SHP77 treated with DMSO at 0.1 percent for 48 hours (cell line): ENCODE data around the gene MED25.
A peak's percentile ranks its signal among the peaks of the same experiment; 100 is the strongest.

ENCODE experiments used
- DNase-seq: peaks from one replicate; lab custom pipeline; 2025; lab: John Stamatoyannopoulos, UW

The MED25 gene

DNA sequence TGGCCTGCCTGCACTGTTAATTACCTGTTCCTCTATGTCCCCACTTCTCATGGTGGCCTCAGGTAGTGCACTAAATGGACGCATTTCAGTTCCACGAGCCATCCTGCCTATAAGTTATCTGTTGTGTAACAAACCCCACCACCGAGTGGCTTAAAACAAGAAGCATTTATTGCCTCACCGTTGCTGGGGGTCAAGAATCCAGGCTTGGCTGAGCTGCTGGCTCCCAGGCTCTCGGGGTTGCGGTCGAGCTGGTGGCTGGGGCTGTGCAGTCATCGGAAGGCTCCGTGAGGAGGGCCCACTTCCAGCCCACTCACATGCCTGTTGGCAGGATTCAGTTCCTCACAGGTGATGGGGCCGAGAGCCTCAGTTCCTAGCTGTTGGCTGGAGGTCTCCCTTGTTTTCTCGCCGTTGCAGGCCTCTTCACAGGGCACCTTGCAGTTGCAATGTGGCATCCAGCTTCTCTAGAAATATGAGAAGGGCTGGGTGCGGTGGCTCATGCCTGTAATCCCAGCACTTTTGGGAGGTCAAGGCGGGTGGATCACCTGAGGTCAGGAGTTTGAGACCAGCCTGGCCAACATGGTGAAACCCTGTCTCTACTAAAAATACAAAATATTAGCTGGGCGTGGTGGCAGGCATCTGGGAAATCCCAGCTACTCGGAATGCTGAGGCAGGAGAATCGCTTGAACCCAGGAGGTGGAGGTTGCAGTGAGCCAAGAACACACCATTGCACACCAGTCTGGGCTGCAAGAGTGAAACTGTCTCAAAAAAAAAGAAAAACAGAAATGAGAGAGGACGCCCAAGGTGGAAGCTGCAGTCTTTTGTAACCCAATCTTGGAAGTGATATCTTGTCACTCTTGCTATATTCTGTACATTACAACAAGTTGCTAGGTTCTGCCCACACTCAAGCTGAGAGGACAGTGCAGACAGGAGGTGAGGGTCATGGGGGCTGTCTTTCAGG lies 26.3 kb downstream of the MED25 start:
- no peak for DNase-seq

DNA sequence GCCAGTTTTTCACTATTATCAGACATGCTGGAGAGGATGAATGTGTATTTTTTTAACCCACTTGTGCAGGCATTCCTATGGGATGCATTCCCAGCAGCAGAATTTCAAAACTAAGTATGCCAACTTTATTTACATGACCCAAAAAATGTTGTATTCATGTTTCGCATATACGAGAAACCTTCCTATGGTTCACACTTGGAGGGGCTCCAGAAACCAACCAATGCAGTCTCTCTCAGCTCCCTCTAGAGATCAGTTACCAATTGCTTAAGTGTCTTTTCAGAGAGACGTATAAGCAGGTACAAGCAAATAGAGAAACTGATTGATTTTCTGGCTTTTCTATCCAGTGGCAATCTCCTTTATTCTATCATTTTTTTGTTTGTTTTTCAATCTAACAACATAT lies 27.3 kb downstream of the MED25 start:
- DNase-seq = no peak

DNA sequence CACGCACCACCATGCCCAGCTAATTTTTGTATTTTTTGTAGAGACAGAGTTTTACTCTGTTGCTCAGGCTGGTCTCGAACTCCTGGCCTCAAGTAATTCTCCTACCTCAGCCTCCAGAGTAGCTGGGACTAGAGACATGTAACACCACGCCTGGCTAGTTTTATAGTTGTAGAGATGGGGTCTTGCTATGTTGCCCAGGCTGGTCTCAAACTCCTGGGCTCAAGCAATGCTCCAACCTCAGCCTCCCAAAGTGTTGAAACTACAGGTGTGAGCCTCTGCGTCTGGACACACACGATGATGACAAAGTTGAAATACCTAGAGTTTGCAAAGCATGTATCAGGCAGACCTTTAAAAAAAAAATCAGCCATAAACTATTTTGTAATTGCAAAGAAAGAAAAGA lies 28.3 kb downstream of the MED25 start:
- no peak for DNase-seq

DNA sequence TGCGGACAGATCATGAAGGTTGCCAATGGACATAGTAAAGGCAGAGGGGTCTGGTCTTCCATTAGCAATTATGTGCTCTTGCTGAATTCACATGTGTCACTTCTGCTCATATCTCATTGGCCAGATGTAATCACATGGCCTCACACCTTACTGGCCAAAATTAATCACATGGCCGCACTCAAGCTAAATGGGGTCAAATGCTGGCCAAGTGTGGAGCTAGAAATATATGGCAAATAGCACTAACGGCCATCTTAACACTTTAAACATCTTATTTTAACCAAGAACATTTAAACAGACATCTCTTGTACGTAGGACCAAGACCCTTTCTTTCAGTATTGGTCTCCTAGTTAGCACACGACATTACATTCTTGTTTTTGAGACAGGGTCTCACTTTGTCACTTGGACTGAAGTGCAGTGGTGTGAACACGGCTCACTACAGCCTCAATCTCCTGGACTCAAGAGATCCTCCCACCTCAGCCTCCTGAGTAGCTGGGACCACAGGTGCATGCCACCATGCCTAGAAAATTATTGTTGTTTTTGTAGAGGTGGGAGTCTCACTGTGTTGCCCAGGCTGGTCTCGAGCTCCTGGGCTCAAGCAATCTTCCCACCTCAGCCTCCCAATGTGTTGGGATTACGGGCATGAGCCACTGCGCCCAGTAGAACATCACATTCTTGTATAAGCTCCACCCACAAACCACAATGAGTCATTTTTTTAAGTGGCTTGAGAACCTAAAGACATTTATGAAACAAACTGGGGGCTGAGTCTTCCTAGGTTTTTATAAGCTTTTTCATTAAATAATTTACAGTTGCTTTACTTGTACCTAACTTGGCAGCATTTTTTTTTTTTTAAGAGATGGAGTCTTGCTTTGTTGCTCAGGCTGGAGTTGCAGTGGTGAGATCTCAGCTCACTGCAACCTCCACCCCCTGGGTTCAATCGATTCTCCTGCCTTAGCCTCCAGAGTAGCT lies 29.9 kb downstream of the MED25 start:
- DNase-seq = no peak

GRCh38 chr19:49848938-49849337 lies 30.8 kb downstream of the MED25 start:
- DNase-seq = no peak

DNA sequence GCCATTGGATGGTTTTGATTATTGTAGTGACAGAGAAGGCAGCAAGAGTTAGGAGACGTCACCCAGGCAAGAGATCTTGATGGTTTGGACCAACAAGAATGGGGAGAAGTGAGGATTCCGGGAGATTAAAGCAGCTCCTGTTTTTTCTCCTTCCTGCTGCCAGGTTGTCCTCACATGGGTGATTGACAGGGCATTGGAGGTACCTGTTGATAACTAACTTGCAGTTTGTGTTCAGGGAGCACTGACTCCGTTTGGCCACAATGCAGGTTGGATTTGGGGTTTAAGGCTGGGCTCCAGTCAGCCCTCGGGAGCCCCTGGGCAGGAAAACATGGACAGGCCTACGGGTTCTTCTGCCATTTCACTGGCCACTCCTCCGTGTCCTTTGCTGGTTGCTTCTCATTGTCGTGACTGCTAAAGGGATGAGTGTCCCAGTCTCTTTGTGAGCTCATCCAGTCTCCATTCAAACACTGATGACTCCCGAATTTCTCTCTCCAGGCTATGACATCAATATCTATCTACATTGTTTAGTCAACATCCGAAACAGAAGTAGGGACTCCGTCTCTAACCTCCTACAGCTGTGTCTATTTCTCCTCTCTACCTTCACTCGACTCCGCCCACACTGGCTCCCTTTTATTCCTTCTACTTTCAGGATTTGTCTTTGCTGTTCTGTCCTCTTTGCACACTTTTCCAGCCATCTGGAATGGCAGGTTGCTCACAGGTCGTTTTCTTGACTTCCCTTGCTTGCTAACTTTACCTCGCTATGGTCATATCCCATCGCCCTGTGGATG lies 31.5 kb downstream of the MED25 start:
- DNase-seq = no peak

DNA sequence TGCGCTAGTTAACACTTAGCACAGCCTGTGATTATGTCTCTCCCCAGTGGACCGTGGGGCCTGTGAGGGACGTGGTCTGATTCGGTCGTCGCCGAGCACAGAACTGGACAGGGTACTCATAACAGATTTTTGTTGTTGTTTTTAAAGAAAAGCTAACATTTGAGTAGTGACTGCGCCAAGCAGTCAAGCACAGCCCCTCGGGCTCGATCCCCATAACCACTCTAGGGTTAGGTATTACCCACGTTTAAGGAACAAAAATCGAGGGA lies 32.1 kb downstream of the MED25 start:
- DNase-seq = no peak

DNA sequence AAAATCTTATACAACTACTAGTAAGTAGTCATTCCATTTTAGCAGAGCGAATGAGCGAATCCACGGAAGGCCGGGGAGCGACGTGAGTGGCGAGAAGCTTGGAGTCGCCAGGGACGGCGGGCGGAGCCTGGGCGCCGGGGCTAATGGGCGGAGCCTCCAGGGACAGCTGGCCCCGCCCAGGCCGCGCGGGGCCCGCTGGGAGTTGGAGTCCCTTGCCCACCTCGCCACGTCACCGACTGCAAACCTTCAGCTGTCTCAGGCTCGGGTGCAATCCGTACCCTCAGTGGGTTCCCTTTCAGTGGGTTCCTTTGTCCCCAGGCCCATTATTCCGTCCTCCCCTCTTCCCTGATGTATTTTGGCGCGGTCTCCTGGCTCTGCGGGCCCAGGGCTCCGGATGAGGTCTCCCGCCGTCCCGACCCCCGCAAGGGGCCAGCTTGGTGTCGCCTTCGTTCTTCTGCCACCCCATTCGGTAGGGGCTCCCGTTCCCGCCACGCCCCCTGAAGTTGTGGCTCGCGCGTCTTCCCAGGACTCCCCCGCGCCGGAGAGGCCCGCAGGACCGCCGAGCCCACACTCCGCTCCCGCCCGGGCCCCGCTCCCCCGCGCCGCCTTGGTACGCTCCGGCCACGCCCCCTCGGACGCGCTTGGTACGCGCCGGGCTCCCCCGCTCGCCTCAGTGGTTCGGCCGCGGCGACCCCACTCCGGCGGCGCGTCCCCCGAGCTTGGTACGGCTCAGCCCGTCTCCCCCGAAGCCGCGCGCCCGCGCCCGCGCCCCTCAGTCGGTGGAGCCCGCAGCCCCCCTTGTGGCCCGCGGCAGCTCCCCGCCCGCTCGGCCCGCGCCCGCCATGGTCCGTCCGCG lies 32.6 kb downstream of the MED25 start, which contains the start of gene PTOV1:
PTOV1 (plus strand) TSS at position 673 of the 856 bp plus-strand sequence.
- peak; percentile 72 for DNase-seq

DNA sequence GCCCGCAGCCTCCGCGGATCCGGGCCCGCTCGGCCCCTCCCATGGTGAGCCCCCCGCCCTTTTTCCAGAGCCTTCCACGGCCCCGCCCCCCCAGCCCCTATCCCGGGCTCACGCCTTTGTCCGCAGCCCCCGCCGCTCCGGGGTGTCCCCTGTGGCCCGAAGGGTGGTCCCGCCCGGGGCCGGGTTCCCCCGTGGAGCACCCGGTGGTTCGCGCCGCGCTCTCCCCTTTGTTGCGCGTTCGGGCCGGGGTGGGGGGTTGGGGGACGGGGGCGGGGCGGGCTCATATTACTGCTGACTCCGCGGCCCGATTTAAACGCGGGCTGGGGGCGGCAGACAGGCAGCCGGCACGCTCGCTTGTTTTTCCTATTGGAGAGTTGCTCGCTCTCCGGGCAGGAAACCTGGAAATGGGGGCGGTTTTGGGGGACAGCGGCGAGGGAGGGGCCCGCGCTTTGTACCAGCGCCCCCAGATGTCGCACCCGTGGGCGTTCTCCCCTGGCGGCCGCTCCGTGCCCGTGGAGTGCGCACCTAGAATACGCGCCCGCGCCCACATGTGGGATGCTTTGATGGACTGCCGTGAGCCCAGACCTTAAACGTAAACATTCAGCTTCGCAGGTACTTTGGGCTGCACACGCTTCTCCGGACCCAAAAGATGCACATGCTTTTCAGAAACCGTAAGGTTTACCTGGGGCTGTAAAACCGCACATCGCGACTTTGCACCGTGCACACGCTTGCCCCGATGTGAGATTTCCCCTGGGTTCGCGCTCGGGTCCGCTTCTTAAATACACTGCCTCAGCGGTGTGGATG lies 33.6 kb downstream of the MED25 start:
- no peak for DNase-seq

GRCh38 chr19:49852631-49853126 lies 34.6 kb downstream of the MED25 start:
- no peak for DNase-seq

DNA sequence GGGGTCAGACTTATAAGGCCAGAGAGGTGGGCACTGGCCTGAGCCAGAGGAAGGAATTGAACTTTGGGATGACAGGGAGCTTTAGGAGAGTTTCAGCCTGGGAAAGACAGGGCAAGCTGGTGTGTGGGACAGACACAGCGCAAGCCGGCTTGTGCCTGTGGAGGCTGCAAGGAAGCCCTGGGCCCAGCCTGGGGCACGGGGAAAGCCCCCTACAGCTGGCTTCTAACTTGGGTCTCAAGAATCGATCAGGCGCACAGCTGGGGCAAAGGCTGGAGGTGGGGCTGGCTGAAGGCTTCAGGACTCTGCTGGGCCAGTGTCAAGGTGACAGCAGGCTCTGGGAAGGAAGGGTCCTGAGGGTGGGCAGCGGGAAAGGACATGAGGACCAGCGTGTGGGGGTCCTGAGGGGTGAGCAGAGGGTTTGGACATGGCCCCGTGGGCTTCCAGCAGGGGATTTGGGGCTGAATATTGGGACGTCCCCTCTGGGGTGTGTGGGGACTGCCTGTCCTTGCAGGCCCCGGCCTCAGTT lies 35.8 kb downstream of the MED25 start:
- DNase-seq = no peak

- DNase-seq = no peak
Observed at GRCh38 chr19:49854378-49855263, 36.5 kb downstream of the MED25 start.

DNA sequence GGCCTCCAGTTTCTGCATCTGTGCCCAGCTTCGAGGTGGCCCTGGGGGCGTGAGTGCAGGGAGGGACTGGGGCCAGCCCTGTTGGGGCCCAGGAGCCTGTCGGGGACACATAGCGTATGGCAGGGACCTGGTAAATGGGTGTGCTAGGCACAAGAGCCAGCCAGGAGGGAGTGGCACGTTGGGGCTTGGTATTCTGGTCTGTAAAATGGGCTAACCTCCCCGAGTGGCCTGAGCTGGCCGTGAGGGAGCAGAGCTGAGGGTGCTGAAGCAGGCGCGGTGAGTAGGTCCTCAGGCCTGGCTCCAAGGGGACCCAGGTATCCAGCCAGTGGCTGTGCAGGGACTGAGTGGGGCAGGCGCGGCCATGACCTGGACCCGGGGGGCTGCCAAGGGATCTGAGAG lies 37.2 kb downstream of the MED25 start:
- no peak for DNase-seq

DNA sequence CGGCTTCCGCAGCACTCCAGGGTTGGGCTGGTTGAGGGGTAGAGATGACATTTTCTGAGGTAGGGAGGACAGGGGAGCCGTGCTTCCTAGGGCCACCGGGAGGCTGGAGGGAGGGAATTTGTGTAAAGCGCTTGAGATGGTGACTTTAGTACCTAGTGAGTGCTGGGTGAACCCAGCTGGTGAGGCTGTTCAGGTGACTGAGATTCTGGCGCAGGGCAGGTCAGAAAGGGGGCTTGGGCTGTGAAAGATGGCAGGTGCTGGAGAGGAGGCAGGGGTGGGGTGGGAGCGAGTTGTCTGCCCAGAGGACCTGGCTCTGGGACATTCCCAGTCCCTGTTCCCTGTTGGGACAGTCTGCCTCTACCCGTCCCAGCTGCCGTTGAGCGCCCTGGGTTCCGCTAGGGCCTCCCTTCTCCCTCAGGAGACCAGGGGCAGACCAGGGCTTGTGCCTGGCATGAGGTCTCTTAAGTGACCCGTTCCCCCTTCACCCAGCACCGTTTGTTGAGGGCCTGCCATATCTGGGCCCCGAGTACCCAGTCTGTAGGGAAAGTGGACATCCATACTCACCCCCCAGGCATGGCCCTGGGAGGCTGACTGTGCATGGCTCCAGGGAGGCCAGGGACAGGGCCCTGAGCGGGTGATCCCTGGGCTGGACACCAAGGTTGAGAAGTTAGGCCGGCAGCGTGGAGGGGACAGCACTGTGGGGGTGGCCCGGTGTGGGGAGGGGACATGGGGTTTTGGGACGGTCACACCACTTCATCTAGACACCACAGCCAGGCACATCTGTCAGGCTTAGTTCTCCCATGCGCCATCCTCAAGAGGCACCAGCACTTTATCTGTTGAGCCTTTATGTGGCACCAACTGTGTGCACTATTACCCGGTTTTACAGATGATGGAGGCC lies 37.8 kb downstream of the MED25 start:
- no peak for DNase-seq

DNA sequence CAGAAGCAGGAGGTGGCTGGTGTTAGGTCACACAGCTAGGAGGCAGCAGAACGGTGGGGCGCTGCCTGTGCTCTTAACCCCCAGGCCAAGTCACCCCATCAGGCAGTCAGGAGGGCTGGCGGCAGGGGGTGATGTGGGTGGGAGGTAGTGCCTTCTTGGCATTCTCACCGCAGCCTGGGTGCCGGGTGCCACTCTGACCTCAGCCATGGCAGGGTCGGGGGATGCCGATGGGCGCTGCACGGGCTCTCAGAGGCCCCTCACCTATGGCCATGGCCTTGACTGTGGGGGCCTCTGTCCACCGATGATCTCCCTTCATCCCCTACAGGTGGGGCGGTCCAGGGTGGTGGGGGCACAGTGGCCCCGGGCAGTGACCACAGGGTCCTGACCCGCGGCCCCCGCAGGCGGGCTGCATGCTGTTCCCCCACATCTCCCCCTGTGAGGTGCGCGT lies 38.5 kb downstream of the MED25 start:
- DNase-seq = no peak

- DNase-seq = no peak
Observed at GRCh38 chr19:49857061-49857837, 39.2 kb downstream of the MED25 start.

- no peak for DNase-seq
Observed at GRCh38 chr19:49857838-49858087, 39.7 kb downstream of the MED25 start.
